Liver (tissue), 9 donors: Measurements from ENCODE around the gene NAT8L. TPM values are rescaled to one million over a fixed set of nuclear protein-coding genes. Genes with fewer than 3 reads are reported as not detected.
A peak's percentile ranks its signal among the peaks of the same experiment; 100 is the strongest.

Experiments used
- DNase-seq: peaks from one replicate; pipeline ENCODE4 v3.0.0-alpha.2; 2017; ENCODE audit warnings: low spot score
- H3K27ac ChIP-seq, 2 donors: one replicate each; pipeline ENCODE4 v1.7.0; 2013; ENCODE audit warnings: inconsistent platforms in 2 of 2, low read length in 2 of 2, control low read depth in 1 of 2, low read depth in 1 of 2, mild to moderate bottlenecking in 1 of 2
- H3K27me3 ChIP-seq, 4 donors: one replicate each; pipeline versions ENCODE4 v1.6.1 to v1.7.0; 2013; ENCODE audit warnings: low read length in 3 of 4, inconsistent platforms in 1 of 4, mild to moderate bottlenecking in 1 of 4, moderate library complexity in 1 of 4; ENCODE audit not compliant: control insufficient read depth in 4 of 4, insufficient read depth in 4 of 4
- H3K36me3 ChIP-seq, 4 donors: one replicate each; pipeline versions ENCODE4 v1.6.1 to v1.7.0; 2013; ENCODE audit warnings: low read length in 3 of 4, mild to moderate bottlenecking in 3 of 4, low read depth in 1 of 4, moderate library complexity in 1 of 4; ENCODE audit not compliant: control insufficient read depth in 4 of 4, insufficient read depth in 3 of 4
- H3K4me1 ChIP-seq, 4 donors: one replicate each; pipeline versions ENCODE4 v1.6.1 to v1.7.0; 2013; ENCODE audit warnings: low read length in 3 of 4, mild to moderate bottlenecking in 3 of 4, moderate library complexity in 1 of 4; ENCODE audit not compliant: control insufficient read depth in 4 of 4, insufficient read depth in 4 of 4
- H3K4me3 ChIP-seq, 3 donors: one replicate each; pipeline versions ENCODE4 v1.6.1 to v1.7.0; 2013; ENCODE audit warnings: low read length in 3 of 3, control low read depth in 1 of 3, low read depth in 1 of 3, mild to moderate bottlenecking in 1 of 3
- H3K9ac ChIP-seq, 2 donors: one replicate each; pipeline ENCODE4 v1.7.0; 2013; ENCODE audit warnings: low read length in 2 of 2, mild to moderate bottlenecking in 2 of 2, moderate library complexity in 2 of 2, control low read depth in 1 of 2, low read depth in 1 of 2
- H3K9me3 ChIP-seq, 4 donors: one replicate each; pipeline versions ENCODE4 v1.6.1 to v1.7.0; 2013; ENCODE audit warnings: low read length in 3 of 4; ENCODE audit not compliant: control insufficient read depth in 4 of 4
- EGR1 ChIP-seq, 2 donors: IDR thresholded peaks; 2 replicates each; pipeline ENCODE4 v1.6.1; 2016 to 2018; ENCODE audit warnings: antibody characterized with exemption in 2 of 2, low read depth in 2 of 2
- FOXA1 ChIP-seq: IDR thresholded peaks from 2 replicates; pipeline ENCODE4 v1.6.1; 2016; ENCODE audit warnings: antibody characterized with exemption
- FOXA2 ChIP-seq: IDR thresholded peaks from 2 replicates; pipeline ENCODE4 v1.6.1; 2016; ENCODE audit warnings: antibody characterized with exemption
- GABPA ChIP-seq, 2 donors: IDR thresholded peaks in 1 of 2; conservative IDR thresholded peaks in 1 of 2; 2 replicates each; pipeline ENCODE4 v1.6.1; 2016; ENCODE audit warnings: antibody characterized with exemption in 2 of 2, mild to moderate bottlenecking in 1 of 2, moderate library complexity in 1 of 2
- HNF4A ChIP-seq, 2 donors: conservative IDR thresholded peaks; 2 replicates each; pipeline ENCODE4 v1.6.1; 2016; ENCODE audit warnings: antibody characterized with exemption in 2 of 2, mild to moderate bottlenecking in 2 of 2
- HNF4G ChIP-seq: IDR thresholded peaks from 2 replicates; pipeline ENCODE4 v1.6.1; 2016; ENCODE audit warnings: antibody characterized with exemption
- JUND ChIP-seq, 2 donors: IDR thresholded peaks; 2 replicates each; pipeline ENCODE4 v1.6.1; 2016; ENCODE audit warnings: antibody characterized with exemption in 2 of 2
- MAX ChIP-seq: IDR thresholded peaks from 2 replicates; pipeline ENCODE4 v1.6.1; 2016; ENCODE audit warnings: antibody characterized with exemption
- NR2F2 ChIP-seq: IDR thresholded peaks from 2 replicates; pipeline ENCODE4 v1.6.1; 2016; ENCODE audit warnings: antibody characterized with exemption
- RAD21 ChIP-seq, 2 donors: IDR thresholded peaks; 2 replicates each; pipeline ENCODE4 v1.6.1; 2016; ENCODE audit warnings: antibody characterized with exemption in 2 of 2, mild to moderate bottlenecking in 2 of 2
- REST ChIP-seq: IDR thresholded peaks from 2 replicates; pipeline ENCODE4 v1.6.1; 2016; ENCODE audit warnings: antibody characterized with exemption, mild to moderate bottlenecking
- RXRA ChIP-seq, 2 donors: IDR thresholded peaks; 2 replicates each; pipeline ENCODE4 v1.6.1; 2017 to 2018; ENCODE audit warnings: antibody characterized with exemption in 2 of 2, mild to moderate bottlenecking in 1 of 2
- SP1 ChIP-seq: IDR thresholded peaks from 2 replicates; pipeline ENCODE4 v1.6.1; 2018; ENCODE audit warnings: antibody characterized with exemption, mild to moderate bottlenecking
- TAF1 ChIP-seq: conservative IDR thresholded peaks from 2 replicates; pipeline ENCODE4 v1.6.1; 2016; ENCODE audit warnings: antibody characterized with exemption, mild to moderate bottlenecking
- YY1 ChIP-seq: IDR thresholded peaks from 2 replicates; pipeline ENCODE4 v1.6.1; 2016; ENCODE audit warnings: antibody characterized with exemption, mild to moderate bottlenecking
- ZBTB33 ChIP-seq: IDR thresholded peaks from 2 replicates; pipeline ENCODE4 v1.6.1; 2016; ENCODE audit warnings: antibody characterized with exemption
- WGBS: extraction: QIAGEN DNeasy Blood & Tissue Kit; methylation state at CpG from one replicate; pipeline ENCODE4 v1.1.7; 2013; 5-methylcytosine and 5-hydroxymethylcytosine counted together
- polyA plus RNA-seq, 2 donors: library from polyadenylated mRNA; stranded (reverse) in 1 of 2; unstranded in 1 of 2; fragments of 200-250 nt in 1 of 2; fragments of >200 nt in 1 of 2; fragmentation: Nextera tagmentation in 1 of 2; extraction: Ambion mirVana in 1 of 2; gene quantifications; one replicate each; pipeline versions ENCODE4 v1.2.1 to v1.2.3, GENCODE V29; 2013 to 2015
- total RNA-seq, 2 donors: library from RNA; depleted of rRNA; stranded (reverse); fragments of >200 nt; gene quantifications; one replicate each; pipeline ENCODE4 v1.2.3, GENCODE V29; 2014
- TF ChIP-seq, protein P1 (sequence below): fragments of 150-350 bp; IDR thresholded peaks from 2 replicates; pipeline ENCODE4 v1.5.1; 2017; ENCODE audit warnings: improper control_type of control experiment, low read depth, low read length; ENCODE audit not compliant: missing input control
- TF ChIP-seq, protein P2 (sequence below): IDR thresholded peaks from 2 replicates; pipeline ENCODE4 v1.6.1; 2016; ENCODE audit warnings: antibody characterized with exemption
- donor health status: healthy.
- donor health status: healthy.
- donor health status: healthy.
- donor health status: healthy.
- donor health status: healthy.

Gene NAT8L
- total and polyA plus RNA-seq, 4 donors: 0.07 to 0.09 (median 0.08) TPM; not detected in 1

- TF ChIP-seq REST (no peak), YY1 (no peak), FOXA1 (no peak), RAD21 (IDR thresholded peaks at IDR 0.05) (no peak)
Measured at GRCh38 chr4:2059726-2060602, 837 bp downstream of the NAT8L start (continued).

- Histone ChIP-seq H3K9me3 (no peaks in the 10 kb centered on the region), H3K36me3 (no peaks in the 10 kb centered on the region), H3K9ac (no peak overlapping the region), H3K27ac (no peak overlapping the region), H3K4me1 (peaks cover 0 to 16% (median 7%) of the 10 kb centered on the region in 4 donors), H3K4me3 (peak overlapping the region in 1 of 3 donors; percentile 27), H3K27me3 (peaks cover 0 to 14% (median 4%) of the 10 kb centered on the region in 4 donors)
- 17% methylated on average over 54 of the region's 54 CpGs for WGBS
- DNase-seq: no peak
- TF ChIP-seq EGR1 (IDR thresholded peaks at IDR 0.05; ENCODE audit: low read depth in 2 of 2) (no peak), RXRA (IDR thresholded peaks at IDR 0.05) (no peak), HNF4G (no peak), HNF4A (conservative IDR thresholded peaks at IDR 0.05) (no peak), JUND (IDR thresholded peaks at IDR 0.05) (no peak), FOXA1 (no peak), TAF1 (no peak), ZBTB33 (no peak)
Measured at GRCh38 chr4:2060611-2061185, 1.6 kb downstream of the NAT8L start.

DNA sequence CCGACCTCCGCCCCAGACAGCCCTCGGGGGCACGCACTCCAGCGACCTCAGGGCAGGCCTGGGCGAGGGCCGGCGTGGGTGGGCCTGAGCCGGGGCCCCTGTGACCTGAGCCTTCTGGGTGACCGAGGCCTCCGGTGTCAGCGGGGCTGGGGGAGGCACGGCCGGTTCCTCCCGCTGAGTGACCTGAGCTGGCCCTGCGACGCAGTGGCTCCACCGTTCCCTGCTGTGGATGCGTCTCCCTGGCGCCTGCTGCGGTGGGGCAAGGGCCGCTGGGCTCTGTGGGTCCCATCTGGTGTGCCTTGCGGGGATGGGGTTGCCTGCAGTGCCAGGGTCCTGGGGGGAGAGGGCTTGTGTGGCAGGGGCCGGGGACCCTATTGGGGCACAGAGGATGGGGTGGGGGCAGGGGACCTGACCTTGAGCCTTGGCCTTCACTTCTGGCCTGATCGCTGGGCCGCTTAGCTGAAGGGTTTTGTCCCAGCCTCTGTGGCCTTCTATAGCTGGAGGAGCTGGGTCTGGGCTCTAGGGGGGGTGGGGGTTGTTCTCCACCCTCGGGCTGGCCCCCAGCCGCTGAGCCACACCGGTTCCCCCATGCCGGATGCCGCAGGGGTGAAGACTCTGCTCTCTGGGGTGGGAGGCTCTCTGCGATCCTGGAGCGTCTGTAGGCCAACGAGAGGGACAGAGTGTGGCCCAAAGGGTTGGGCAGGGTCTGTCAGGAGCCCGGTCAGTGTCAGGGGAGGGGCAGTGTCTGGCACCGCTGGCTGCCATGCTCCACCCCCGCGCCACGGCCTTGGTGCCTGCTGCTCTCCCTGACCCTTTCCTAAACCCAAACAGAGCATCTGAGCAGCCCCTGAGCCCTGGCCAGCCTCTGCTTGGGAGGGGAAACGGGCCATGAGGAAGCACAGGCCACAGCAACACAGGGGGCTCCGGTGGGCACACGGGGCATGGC is 2.3 kb downstream of the NAT8L start:
- DNase-seq: no peak
- no peak overlapping the region for H3K27ac ChIP-seq
- H3K27me3 ChIP-seq: peaks cover 0 to 14% (median 4%) of the 10 kb centered on the region in 4 donors
- no peaks in the 10 kb centered on the region for H3K36me3 ChIP-seq
- H3K9me3 ChIP-seq: no peaks in the 10 kb centered on the region
- H3K4me1 ChIP-seq: peaks cover 0 to 16% (median 7%) of the 10 kb centered on the region in 4 donors
- 58% methylated on average over 42 of the region's 42 CpGs for WGBS
- H3K9ac ChIP-seq: no peak overlapping the region
- no peak overlapping the region for H3K4me3 ChIP-seq
- TF ChIP-seq MAX (no peak), FOXA2 (no peak), SP1 (no peak), GABPA (IDR thresholded peaks at IDR 0.05 in 1 of 2, conservative IDR thresholded peaks at IDR 0.05 in 1 of 2) (no peak), EGR1 (IDR thresholded peaks at IDR 0.05; ENCODE audit: low read depth in 2 of 2) (no peak), YY1 (no peak), FOXA1 (no peak), HNF4A (conservative IDR thresholded peaks at IDR 0.05) (no peak), RAD21 (IDR thresholded peaks at IDR 0.05) (no peak), NR2F2 (no peak)
- TF ChIP-seq, protein P1, sequence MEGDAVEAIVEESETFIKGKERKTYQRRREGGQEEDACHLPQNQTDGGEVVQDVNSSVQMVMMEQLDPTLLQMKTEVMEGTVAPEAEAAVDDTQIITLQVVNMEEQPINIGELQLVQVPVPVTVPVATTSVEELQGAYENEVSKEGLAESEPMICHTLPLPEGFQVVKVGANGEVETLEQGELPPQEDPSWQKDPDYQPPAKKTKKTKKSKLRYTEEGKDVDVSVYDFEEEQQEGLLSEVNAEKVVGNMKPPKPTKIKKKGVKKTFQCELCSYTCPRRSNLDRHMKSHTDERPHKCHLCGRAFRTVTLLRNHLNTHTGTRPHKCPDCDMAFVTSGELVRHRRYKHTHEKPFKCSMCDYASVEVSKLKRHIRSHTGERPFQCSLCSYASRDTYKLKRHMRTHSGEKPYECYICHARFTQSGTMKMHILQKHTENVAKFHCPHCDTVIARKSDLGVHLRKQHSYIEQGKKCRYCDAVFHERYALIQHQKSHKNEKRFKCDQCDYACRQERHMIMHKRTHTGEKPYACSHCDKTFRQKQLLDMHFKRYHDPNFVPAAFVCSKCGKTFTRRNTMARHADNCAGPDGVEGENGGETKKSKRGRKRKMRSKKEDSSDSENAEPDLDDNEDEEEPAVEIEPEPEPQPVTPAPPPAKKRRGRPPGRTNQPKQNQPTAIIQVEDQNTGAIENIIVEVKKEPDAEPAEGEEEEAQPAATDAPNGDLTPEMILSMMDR: no peak
- TF ChIP-seq, protein P2, sequence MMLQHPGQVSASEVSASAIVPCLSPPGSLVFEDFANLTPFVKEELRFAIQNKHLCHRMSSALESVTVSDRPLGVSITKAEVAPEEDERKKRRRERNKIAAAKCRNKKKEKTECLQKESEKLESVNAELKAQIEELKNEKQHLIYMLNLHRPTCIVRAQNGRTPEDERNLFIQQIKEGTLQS: no peak
